Endothelial cell of umbilical vein (primary cell): ENCODE data around the gene PLAC8L1.

Experiments
- POLR2A ChIP-seq: IDR thresholded peaks from 2 replicates; pipeline ENCODE4 v1.6.1; 2012; ENCODE audit warnings: low read depth, mild to moderate bottlenecking, control low read depth, low read length
- POLR2AphosphoS5 ChIP-seq: IDR thresholded peaks from 2 replicates; pipeline ENCODE4 v1.6.1; 2012; ENCODE audit warnings: low read depth, mild to moderate bottlenecking, control low read depth, low read length, moderate library complexity; ENCODE audit not compliant: insufficient read depth
- TF ChIP-seq, protein P1 (sequence below), 2 donors: IDR thresholded peaks; 1 replicate in 1 of 2; 2 replicates in 1 of 2; pipeline ENCODE4 v1.5.1; 2011; ENCODE audit warnings: low read length in 2 of 2, mild to moderate bottlenecking in 2 of 2, moderate library complexity in 2 of 2, control low read depth in 1 of 2, inconsistent platforms in 1 of 2, low read depth in 1 of 2; ENCODE audit not compliant: insufficient read depth in 1 of 2; ENCODE audit errors: extremely low read depth in 1 of 2

DNA sequence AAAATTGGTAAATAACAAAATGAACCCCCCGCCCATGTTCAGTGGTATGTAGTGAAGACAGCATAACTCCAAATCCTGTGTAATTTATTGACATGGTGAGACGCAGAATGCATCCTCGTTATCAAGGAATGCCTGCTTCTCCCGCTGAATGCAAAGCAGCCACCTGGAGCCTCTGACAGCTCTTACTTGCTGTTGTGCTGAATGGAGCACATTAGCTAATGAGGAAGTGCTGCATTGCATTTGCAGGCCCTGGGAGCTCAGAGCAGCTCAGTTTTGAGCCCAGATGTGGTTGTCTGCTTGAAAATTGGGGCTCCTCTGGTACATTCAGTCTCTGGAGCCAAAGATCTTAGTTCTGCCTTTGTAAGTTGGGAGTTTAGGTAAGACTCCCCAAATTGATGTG lies 28.9 kb downstream of the PLAC8L1 start:
- TF ChIP-seq POLR2A, result no peak
- TF ChIP-seq, protein P1, sequence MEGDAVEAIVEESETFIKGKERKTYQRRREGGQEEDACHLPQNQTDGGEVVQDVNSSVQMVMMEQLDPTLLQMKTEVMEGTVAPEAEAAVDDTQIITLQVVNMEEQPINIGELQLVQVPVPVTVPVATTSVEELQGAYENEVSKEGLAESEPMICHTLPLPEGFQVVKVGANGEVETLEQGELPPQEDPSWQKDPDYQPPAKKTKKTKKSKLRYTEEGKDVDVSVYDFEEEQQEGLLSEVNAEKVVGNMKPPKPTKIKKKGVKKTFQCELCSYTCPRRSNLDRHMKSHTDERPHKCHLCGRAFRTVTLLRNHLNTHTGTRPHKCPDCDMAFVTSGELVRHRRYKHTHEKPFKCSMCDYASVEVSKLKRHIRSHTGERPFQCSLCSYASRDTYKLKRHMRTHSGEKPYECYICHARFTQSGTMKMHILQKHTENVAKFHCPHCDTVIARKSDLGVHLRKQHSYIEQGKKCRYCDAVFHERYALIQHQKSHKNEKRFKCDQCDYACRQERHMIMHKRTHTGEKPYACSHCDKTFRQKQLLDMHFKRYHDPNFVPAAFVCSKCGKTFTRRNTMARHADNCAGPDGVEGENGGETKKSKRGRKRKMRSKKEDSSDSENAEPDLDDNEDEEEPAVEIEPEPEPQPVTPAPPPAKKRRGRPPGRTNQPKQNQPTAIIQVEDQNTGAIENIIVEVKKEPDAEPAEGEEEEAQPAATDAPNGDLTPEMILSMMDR (IDR thresholded peaks at IDR 0.05; ENCODE audit: extremely low read depth in 1 of 2, insufficient read depth in 1 of 2, low read depth in 1 of 2, low read length in 2 of 2), result no peak
- no peak for TF ChIP-seq POLR2AphosphoS5
